Activated CD4-positive, alpha-beta T cell treated with anti-CD3 and anti-CD28 coated beads for 36 hours (primary cell): ENCODE measurements around the gene CRTAC1. TPM values are rescaled to one million over a fixed set of nuclear protein-coding genes. Genes with fewer than 3 reads are reported as not detected.

Experiments used
- ATAC-seq: fragments of 200-7000 bp; cut with Tn5 transposase; one replicate; pipeline ENCODE4 v1.10.0; 2021; ENCODE audit warnings: mild to moderate bottlenecking, moderate library complexity
- CTCF ChIA-PET: fragments of 350-600 bp; sonication (Branson Sonifier 250); formaldehyde crosslinking; loops from one replicate; lab custom pipeline; 2021; ENCODE audit warnings: antibody characterized with exemption; lab: Charles Lee
- POLR2A ChIA-PET: fragments of 350-600 bp; sonication (Branson Sonifier 250); formaldehyde crosslinking; loops from one replicate; lab custom pipeline; 2021; ENCODE audit warnings: antibody characterized with exemption, inconsistent platforms; lab: Charles Lee
- DNase-seq: peaks from one replicate; pipeline ENCODE4 v3.0.0-alpha.2; 2020
- H3K27ac Mint-ChIP-seq: one replicate; pipeline ENCODE4 v1.8.0; 2021; ENCODE audit warnings: mixed read lengths
- H3K27me3 Mint-ChIP-seq: one replicate; pipeline ENCODE4 v1.8.0; 2021; ENCODE audit warnings: mixed read lengths
- H3K36me3 Mint-ChIP-seq: one replicate; pipeline ENCODE4 v1.8.0; 2021; ENCODE audit warnings: low read depth, mixed read lengths
- H3K4me1 Mint-ChIP-seq: one replicate; pipeline ENCODE4 v1.8.0; 2021; ENCODE audit warnings: mixed read lengths
- H3K4me3 Mint-ChIP-seq: one replicate; pipeline ENCODE4 v1.8.0; 2021; ENCODE audit warnings: mild to moderate bottlenecking, moderate library complexity, mixed read lengths
- H3K9me3 Mint-ChIP-seq: one replicate; pipeline ENCODE4 v1.8.0; 2021; ENCODE audit warnings: low read depth, mixed read lengths
- intact Hi-C, 2 experiments: fragments of 100-400 bp; cut with DNase I in 1 of 2; cut with micrococcal nuclease in 1 of 2; formaldehyde crosslinking; loops; one replicate each; pipeline versions ENCODE4 v1.14.2 to v1.15.1; 2022 to 2024; cut with DNase I, micrococcal nuclease
- total RNA-seq, 2 experiments: library from RNA; stranded (reverse); gene quantifications; one replicate each; pipeline ENCODE4 v1.2.3, GENCODE V29; 2021

The CRTAC1 gene
- total RNA-seq, 2 experiments from 2014 or later = not detected

DNA sequence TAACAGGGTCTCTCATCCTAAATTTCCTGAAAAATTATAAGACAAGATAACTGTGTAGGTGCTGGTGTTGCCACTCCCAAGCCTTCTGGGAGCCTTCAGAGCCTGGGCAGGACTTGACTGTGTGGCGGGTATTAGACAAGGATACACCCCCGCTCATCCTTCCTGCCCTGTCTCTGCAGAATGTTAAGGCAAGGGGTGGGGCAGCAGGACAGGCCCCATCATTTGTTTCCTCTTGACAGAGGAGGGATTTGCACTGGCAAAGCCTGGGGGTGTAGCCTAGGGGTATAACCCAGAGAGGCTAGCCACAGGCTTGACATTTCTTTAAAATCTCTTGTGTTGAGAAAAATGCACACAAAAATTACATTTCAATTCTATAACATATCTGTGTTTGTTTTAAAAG lies 117.2 kb downstream of the CRTAC1 start:
- H3K36me3 Mint-ChIP-seq = no peaks in the 10 kb centered on the region
- no peaks in the 10 kb centered on the region for H3K9me3 Mint-ChIP-seq
- no peak for ATAC-seq
- no peak overlapping the region for H3K27ac Mint-ChIP-seq
- H3K27me3 Mint-ChIP-seq = peaks cover 4% of the 10 kb centered on the region
- H3K4me3 Mint-ChIP-seq = no peak overlapping the region
- no peaks in the 10 kb centered on the region for H3K4me1 Mint-ChIP-seq
- intact Hi-C loops = loop anchor here in 1 of 2 experiments (5.0 kb wide), 1 partner anchor 114 kb away; no protein-coding TSS in a partner anchor
- DNase-seq = no peak
- POLR2A ChIA-PET = no interaction called here
- CTCF ChIA-PET = no interaction called here

GRCh38 chr10:97911217-97911616 lies 119.2 kb downstream of the CRTAC1 start:
- Mint-ChIP-seq H3K9me3 (no peaks in the 10 kb centered on the region), H3K4me1 (no peaks in the 10 kb centered on the region), H3K27ac (no peak overlapping the region), H3K4me3 (no peak overlapping the region), H3K36me3 (no peaks in the 10 kb centered on the region), H3K27me3 (peaks cover 2% of the 10 kb centered on the region)
- POLR2A ChIA-PET = no interaction called here
- intact Hi-C loops = loop anchor here in 1 of 2 experiments (5.0 kb wide), 1 partner anchor 116 kb away; no protein-coding TSS in a partner anchor
- CTCF ChIA-PET = interaction anchor here (0.7 to 2.7 kb wide), 5 partner anchors 8 to 134 kb away, joined by 3 to 14 read pairs (median 4); no protein-coding TSS in a partner anchor
- ATAC-seq = no peak
- no peak for DNase-seq

GRCh38 chr10:97910661-97911060 lies 119.8 kb downstream of the CRTAC1 start:
- no peak overlapping the region for H3K27ac Mint-ChIP-seq
- no peaks in the 10 kb centered on the region for H3K36me3 Mint-ChIP-seq
- POLR2A ChIA-PET = interaction anchor here (0.6 kb wide), 1 partner anchor 667 kb away, joined by 3 read pairs; no protein-coding TSS in a partner anchor
- DNase-seq (no peak), ATAC-seq (no peak)
- H3K4me3 Mint-ChIP-seq = no peak overlapping the region
- no peaks in the 10 kb centered on the region for H3K9me3 Mint-ChIP-seq
- intact Hi-C loops = loop anchor here in 1 of 2 experiments (5.0 kb wide), 1 partner anchor 117 kb away; no protein-coding TSS in a partner anchor
- CTCF ChIA-PET = interaction anchor here (0.7 to 2.7 kb wide), 6 partner anchors 8 to 135 kb away, joined by 3 to 14 read pairs (median 4); no protein-coding TSS in a partner anchor
- H3K27me3 Mint-ChIP-seq = peaks cover 2% of the 10 kb centered on the region
- H3K4me1 Mint-ChIP-seq = no peaks in the 10 kb centered on the region

GRCh38 chr10:97907830-97908229 lies 122.6 kb downstream of the CRTAC1 start:
- no peak for DNase-seq
- no peaks in the 10 kb centered on the region for H3K9me3 Mint-ChIP-seq
- H3K4me3 Mint-ChIP-seq = no peak overlapping the region
- POLR2A ChIA-PET = no interaction called here
- H3K27ac Mint-ChIP-seq = no peak overlapping the region
- no peaks in the 10 kb centered on the region for H3K36me3 Mint-ChIP-seq
- intact Hi-C loops = no loop called here
- CTCF ChIA-PET = no interaction called here
- H3K27me3 Mint-ChIP-seq = peaks cover 7% of the 10 kb centered on the region
- no peaks in the 10 kb centered on the region for H3K4me1 Mint-ChIP-seq
- ATAC-seq = no peak

- DNase-seq = no peak
- CTCF ChIA-PET = no interaction called here
- POLR2A ChIA-PET = no interaction called here
- no peaks in the 10 kb centered on the region for H3K36me3 Mint-ChIP-seq
- ATAC-seq = no peak
- H3K27ac Mint-ChIP-seq = no peak overlapping the region
- H3K27me3 Mint-ChIP-seq = peaks cover 7% of the 10 kb centered on the region
- H3K9me3 Mint-ChIP-seq = no peaks in the 10 kb centered on the region
- intact Hi-C loops = no loop called here
- H3K4me1 Mint-ChIP-seq = no peaks in the 10 kb centered on the region
- H3K4me3 Mint-ChIP-seq = no peak overlapping the region
These were observed 123.2 kb downstream of the CRTAC1 start for GRCh38 chr10:97907211-97907610.

- no peaks in the 10 kb centered on the region for H3K36me3 Mint-ChIP-seq
- no peak overlapping the region for H3K4me3 Mint-ChIP-seq
- ATAC-seq (no peak), DNase-seq (no peak)
- intact Hi-C loops = no loop called here
- CTCF ChIA-PET = interaction anchor here (1.2 to 1.9 kb wide), 4 partner anchors 10 to 136 kb away, joined by 3 to 8 read pairs (median 4); no protein-coding TSS in a partner anchor
- no peak overlapping the region for H3K27ac Mint-ChIP-seq
- no peaks in the 10 kb centered on the region for H3K4me1 Mint-ChIP-seq
- H3K27me3 Mint-ChIP-seq = peaks cover 10% of the 10 kb centered on the region
- POLR2A ChIA-PET = no interaction called here
- no peaks in the 10 kb centered on the region for H3K9me3 Mint-ChIP-seq
These were observed 125.1 kb downstream of the CRTAC1 start for GRCh38 chr10:97905276-97905675.

DNA sequence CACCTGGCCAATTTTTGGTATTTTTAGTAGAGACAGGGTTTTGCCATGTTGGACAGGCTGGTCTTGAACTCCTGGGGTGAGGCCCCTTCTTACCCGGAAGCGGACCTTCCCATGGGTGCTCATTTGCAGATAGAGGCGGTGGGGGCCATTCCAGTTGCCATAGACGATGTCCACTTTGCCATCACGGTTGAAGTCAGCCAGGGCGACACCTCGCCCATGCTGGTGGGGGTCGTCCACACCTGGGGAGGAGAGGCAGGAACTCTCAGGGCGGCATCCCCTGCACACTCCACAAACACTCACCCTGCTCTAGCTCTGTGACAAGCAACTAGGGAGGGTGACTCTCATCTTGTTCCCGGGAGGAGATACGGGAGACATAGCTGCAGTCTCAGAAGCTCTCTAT lies 125.8 kb downstream of the CRTAC1 start:
- ChIA-PET POLR2A (interaction anchor here (0.6 kb wide), 1 partner anchor 115 kb away, joined by 3 read pairs; no protein-coding TSS in a partner anchor), CTCF (interaction anchor here (1.2 to 1.9 kb wide), 4 partner anchors 11 to 137 kb away, joined by 3 to 8 read pairs (median 4); no protein-coding TSS in a partner anchor)
- DNase-seq (no peak), ATAC-seq (no peak)
- H3K36me3 Mint-ChIP-seq = no peaks in the 10 kb centered on the region
- intact Hi-C loops = no loop called here
- no peaks in the 10 kb centered on the region for H3K9me3 Mint-ChIP-seq
- no peaks in the 10 kb centered on the region for H3K4me1 Mint-ChIP-seq
- no peak overlapping the region for H3K4me3 Mint-ChIP-seq
- H3K27ac Mint-ChIP-seq = no peak overlapping the region
- H3K27me3 Mint-ChIP-seq = peaks cover 10% of the 10 kb centered on the region

- intact Hi-C loops = no loop called here
- Mint-ChIP-seq H3K4me3 (no peak overlapping the region), H3K36me3 (no peaks in the 10 kb centered on the region), H3K27me3 (peaks cover 10% of the 10 kb centered on the region), H3K27ac (no peak overlapping the region), H3K4me1 (no peaks in the 10 kb centered on the region), H3K9me3 (no peaks in the 10 kb centered on the region)
- ATAC-seq (no peak), DNase-seq (no peak)
- ChIA-PET CTCF (interaction anchor here (0.6 to 2.5 kb wide), 3 partner anchors 8 to 887 kb away, joined by 3 to 10 read pairs (median 3); no protein-coding TSS in a partner anchor), POLR2A (interaction anchor here (0.6 kb wide), 1 partner anchor 115 kb away, joined by 3 read pairs; no protein-coding TSS in a partner anchor)
These were observed 126.4 kb downstream of the CRTAC1 start for GRCh38 chr10:97904018-97904381.

- DNase-seq (no peak), ATAC-seq (no peak)
- H3K9me3 Mint-ChIP-seq = no peaks in the 10 kb centered on the region
- intact Hi-C loops = no loop called here
- ChIA-PET POLR2A (no interaction called here), CTCF (interaction anchor here (0.6 to 2.5 kb wide), 3 partner anchors 8 to 886 kb away, joined by 3 to 10 read pairs (median 3); no protein-coding TSS in a partner anchor)
- no peaks in the 10 kb centered on the region for H3K4me1 Mint-ChIP-seq
- no peak overlapping the region for H3K27ac Mint-ChIP-seq
- no peaks in the 10 kb centered on the region for H3K36me3 Mint-ChIP-seq
- H3K4me3 Mint-ChIP-seq = no peak overlapping the region
- peaks cover 10% of the 10 kb centered on the region for H3K27me3 Mint-ChIP-seq
These were observed 127.0 kb downstream of the CRTAC1 start for GRCh38 chr10:97903128-97904017.

DNA sequence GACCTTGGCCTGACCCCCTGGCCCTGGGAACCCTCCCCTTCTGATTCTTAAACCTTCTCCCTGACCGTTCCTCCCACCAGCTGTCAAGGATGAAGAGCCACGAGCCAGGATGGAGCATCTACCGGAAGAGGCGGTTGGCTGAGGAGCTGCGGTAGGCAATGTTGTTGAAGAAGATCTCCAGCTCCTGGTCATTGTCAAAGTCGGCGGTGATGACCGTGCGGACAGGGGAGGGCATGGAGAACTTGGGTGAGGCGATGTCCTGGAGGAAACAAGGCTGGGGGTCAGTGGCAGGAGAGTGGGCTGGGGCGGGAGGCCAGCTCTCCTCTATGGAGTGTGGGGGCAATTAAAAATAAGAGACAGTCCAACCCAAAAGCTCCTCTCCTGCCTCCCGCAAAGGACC lies 129.0 kb downstream of the CRTAC1 start:
- H3K4me1 Mint-ChIP-seq = no peaks in the 10 kb centered on the region
- no peaks in the 10 kb centered on the region for H3K9me3 Mint-ChIP-seq
- intact Hi-C loops = no loop called here
- ChIA-PET POLR2A (interaction anchor here (0.6 kb wide), 1 partner anchor 146 kb away, joined by 5 read pairs; no protein-coding TSS in a partner anchor), CTCF (interaction anchor here (1.6 to 2.5 kb wide), 2 partner anchors 9 to 14 kb away, joined by 4 to 10 read pairs; no protein-coding TSS in a partner anchor)
- H3K4me3 Mint-ChIP-seq = no peak overlapping the region
- no peak overlapping the region for H3K27ac Mint-ChIP-seq
- ATAC-seq (no peak), DNase-seq (no peak)
- peaks cover 10% of the 10 kb centered on the region for H3K27me3 Mint-ChIP-seq
- H3K36me3 Mint-ChIP-seq = no peaks in the 10 kb centered on the region

- H3K36me3 Mint-ChIP-seq = no peaks in the 10 kb centered on the region
- peaks cover 7% of the 10 kb centered on the region for H3K27me3 Mint-ChIP-seq
- intact Hi-C loops = no loop called here
- H3K9me3 Mint-ChIP-seq = no peaks in the 10 kb centered on the region
- POLR2A ChIA-PET = no interaction called here
- ATAC-seq (no peak), DNase-seq (no peak)
- H3K4me1 Mint-ChIP-seq = no peaks in the 10 kb centered on the region
- no peak overlapping the region for H3K4me3 Mint-ChIP-seq
- no peak overlapping the region for H3K27ac Mint-ChIP-seq
- CTCF ChIA-PET = no interaction called here
These were observed 132.0 kb downstream of the CRTAC1 start for GRCh38 chr10:97898429-97898828.
